ENCODE data around the gene C4BPA.

The C4BPA gene

DNA sequence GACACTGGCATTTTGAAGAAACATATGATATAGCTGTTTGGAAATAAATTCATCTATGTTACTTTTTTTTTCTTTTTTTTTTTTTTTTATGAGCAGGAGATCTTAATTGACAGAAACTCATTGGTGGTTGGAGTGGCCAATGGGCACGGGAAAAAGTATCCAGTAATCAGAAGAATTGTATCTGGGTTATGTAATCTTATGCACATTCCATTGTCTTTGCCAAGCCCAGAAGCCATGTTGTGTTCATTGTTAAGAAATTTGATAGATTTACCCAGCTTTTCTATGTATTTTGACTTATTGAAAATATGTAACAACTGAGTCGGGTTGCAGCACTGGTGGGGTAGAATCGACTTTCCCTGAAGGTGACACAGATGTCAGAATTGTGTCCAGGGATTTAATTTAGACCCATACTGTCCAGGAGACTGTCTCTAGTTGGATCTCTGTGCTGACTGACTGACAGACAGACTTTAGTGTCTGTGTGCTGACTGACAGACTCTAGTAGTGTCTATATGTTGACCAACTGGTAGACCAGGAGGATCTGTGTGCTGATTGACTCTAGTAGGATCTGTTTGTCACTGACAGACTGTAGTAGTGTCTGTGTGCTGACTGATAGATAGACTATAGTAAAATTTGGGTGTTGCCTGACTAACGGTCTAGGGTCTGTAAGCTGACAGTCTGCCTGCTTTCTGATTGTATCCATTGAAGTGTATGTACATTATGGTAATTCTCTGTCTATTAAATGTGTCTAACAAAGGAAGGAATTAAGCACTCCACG is 27.7 kb upstream of the C4BPA start:
- Histone ChIP-seq H3K27me3 (replicated peaks; ENCODE audit: control insufficient read depth, insufficient read depth, low read length, poor library complexity, severe bottlenecking) (no peaks in the 10 kb centered on the region), H3K4me3 (ENCODE audit: insufficient read depth, low read depth, low read length, poor library complexity, severe bottlenecking) (no peak overlapping the region), H3K9me3 (ENCODE audit: control insufficient read depth, low read length) (no peaks in the 10 kb centered on the region), H3K36me3 (ENCODE audit: control insufficient read depth, insufficient read depth, low read length) (no peaks in the 10 kb centered on the region), H3K4me1 (ENCODE audit: control insufficient read depth, insufficient read depth, low read length, poor library complexity, severe bottlenecking) (no peaks in the 10 kb centered on the region), H3K27ac (ENCODE audit: insufficient read depth, low read length, poor library complexity, severe bottlenecking) (no peak overlapping the region)
- DNase-seq = no peak

DNA sequence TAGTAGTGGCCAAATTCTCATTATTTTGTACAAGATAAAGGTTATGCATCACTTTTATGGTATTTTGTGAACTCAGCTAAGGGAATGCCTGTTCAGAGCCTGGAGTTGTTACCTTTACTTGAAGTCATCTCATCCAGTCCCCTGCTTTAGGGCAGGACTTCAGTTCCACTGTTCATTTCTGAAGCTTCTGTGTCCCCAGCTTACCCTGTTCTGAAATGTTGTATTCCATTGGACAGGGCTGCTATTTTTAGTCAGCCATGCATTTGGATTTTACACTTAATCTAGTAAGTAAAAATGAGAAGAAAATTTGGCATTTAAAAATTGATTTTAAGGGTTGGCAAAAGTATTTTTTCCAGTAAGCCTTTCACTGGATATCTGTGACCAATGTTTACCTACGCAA is 27.0 kb upstream of the C4BPA start:
- H3K9me3 ChIP-seq (ENCODE audit: control insufficient read depth, low read length) = no peaks in the 10 kb centered on the region
- H3K4me1 ChIP-seq (ENCODE audit: control insufficient read depth, insufficient read depth, low read length, poor library complexity, severe bottlenecking) = no peaks in the 10 kb centered on the region
- H3K27ac ChIP-seq (ENCODE audit: insufficient read depth, low read length, poor library complexity, severe bottlenecking) = no peak overlapping the region
- no peak overlapping the region for H3K4me3 ChIP-seq (ENCODE audit: insufficient read depth, low read depth, low read length, poor library complexity, severe bottlenecking)
- peaks cover under 1% of the 10 kb centered on the region for H3K27me3 ChIP-seq (replicated peaks; ENCODE audit: control insufficient read depth, insufficient read depth, low read length, poor library complexity, severe bottlenecking)
- H3K36me3 ChIP-seq (ENCODE audit: control insufficient read depth, insufficient read depth, low read length) = no peaks in the 10 kb centered on the region
- no peak for DNase-seq

DNA sequence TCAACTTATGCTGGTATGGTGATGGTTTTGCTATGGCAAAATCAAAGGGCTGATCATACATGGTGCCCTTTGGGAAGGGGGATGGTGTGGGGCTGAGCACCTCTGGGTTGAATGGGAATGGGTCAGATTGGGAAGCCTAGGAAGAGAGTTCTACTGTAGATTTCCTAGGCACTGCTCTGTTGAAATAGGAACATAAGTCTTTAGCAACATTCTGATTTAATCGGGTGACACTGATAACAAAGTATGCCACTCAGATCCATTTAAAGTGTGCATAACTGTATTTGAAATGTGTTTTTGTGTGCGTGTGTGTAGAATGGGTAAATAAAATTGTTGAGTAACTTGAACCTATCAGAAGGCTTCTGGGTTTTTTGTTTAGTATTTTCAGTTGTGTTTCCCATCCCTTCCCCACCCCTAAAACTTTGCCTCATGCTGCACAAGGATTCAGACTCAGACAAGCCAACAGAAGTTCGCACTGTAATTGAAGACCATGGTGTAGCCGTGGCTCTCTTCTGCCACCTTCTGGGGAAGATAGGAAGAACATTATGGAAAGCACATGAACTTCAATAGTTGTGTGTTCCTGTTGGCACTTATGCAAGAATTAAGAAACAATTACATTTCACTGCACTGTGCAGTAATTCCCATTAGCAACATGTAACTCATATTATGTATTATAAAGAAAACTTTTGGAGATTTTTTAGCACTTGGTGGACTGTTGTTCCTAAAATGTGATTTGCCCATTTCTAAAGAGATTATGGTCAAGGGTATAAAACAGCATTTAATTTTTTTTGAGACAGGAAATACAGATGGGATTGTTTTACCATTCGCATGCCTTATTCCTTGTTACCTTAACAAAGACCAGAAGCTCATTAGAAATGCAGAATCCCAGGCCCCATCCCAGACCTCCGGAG is 26.3 kb upstream of the C4BPA start:
- no peaks in the 10 kb centered on the region for H3K36me3 ChIP-seq (ENCODE audit: control insufficient read depth, insufficient read depth, low read length)
- H3K27ac ChIP-seq (ENCODE audit: insufficient read depth, low read length, poor library complexity, severe bottlenecking) = no peak overlapping the region
- peaks cover 3% of the 10 kb centered on the region for H3K27me3 ChIP-seq (replicated peaks; ENCODE audit: control insufficient read depth, insufficient read depth, low read length, poor library complexity, severe bottlenecking)
- DNase-seq = peak; percentile 18 to 49 (median 29)
- H3K4me1 ChIP-seq (ENCODE audit: control insufficient read depth, insufficient read depth, low read length, poor library complexity, severe bottlenecking) = no peaks in the 10 kb centered on the region
- no peaks in the 10 kb centered on the region for H3K9me3 ChIP-seq (ENCODE audit: control insufficient read depth, low read length)
- H3K4me3 ChIP-seq (ENCODE audit: insufficient read depth, low read depth, low read length, poor library complexity, severe bottlenecking) = no peak overlapping the region

DNA sequence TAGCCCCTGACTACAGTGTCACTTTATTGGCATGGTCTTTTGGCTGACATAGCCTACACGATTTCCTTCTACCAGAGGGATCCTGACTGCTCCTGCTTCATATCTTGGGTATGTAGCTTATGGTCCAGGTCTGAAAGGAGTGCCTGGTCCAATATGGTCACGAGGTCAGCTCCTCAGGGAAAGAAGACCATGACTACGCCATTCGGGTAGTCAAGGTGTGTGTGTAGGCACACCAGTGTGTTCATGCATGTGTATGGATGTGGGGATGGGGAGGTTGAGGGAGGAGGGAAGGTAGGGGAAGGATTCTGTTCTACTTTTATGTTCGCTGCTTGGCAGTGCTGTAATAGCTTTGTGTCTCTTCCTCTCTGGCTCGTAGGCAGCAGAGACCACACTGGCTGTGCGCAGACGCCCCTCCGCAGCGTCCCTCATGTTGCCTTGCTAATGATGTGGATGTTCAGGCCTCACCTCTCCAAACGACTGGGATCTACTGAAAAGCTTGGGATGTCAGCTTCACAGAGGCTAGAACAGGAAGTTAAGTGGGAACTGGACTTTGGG is 25.4 kb upstream of the C4BPA start:
- no peak for DNase-seq
- Histone ChIP-seq H3K4me3 (ENCODE audit: insufficient read depth, low read depth, low read length, poor library complexity, severe bottlenecking) (no peak overlapping the region), H3K4me1 (ENCODE audit: control insufficient read depth, insufficient read depth, low read length, poor library complexity, severe bottlenecking) (no peaks in the 10 kb centered on the region), H3K36me3 (ENCODE audit: control insufficient read depth, insufficient read depth, low read length) (no peaks in the 10 kb centered on the region), H3K9me3 (ENCODE audit: control insufficient read depth, low read length) (no peaks in the 10 kb centered on the region), H3K27ac (ENCODE audit: insufficient read depth, low read length, poor library complexity, severe bottlenecking) (no peak overlapping the region), H3K27me3 (replicated peaks; ENCODE audit: control insufficient read depth, insufficient read depth, low read length, poor library complexity, severe bottlenecking) (peaks cover 3% of the 10 kb centered on the region)

DNA sequence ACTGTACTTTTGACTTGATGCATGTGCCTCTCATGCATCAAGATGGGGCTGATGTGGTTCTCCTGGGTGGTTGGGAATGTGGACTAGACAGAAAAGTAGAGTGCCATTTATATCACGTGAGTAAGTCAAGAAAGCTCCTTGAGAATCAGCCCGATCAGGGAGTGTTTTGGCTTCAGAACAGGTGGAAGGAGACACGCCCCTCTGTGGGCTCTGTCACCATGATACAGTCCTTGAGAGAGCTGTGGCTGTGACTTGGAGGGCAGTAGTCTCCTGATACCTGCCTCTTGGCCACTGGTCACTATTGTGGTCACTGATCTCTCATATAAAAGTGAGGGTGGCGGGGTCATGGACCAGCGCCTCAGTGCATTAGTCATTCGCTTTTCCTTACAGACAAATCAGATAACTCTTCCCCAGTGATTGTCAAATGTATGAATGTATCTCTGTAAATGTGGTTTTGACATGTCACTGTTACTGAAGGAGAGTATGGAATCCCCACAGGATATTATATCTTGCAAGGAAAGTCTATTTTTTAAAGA is 24.3 kb upstream of the C4BPA start:
- H3K4me3 ChIP-seq (ENCODE audit: insufficient read depth, low read depth, low read length, poor library complexity, severe bottlenecking) = no peak overlapping the region
- H3K27me3 ChIP-seq (replicated peaks; ENCODE audit: control insufficient read depth, insufficient read depth, low read length, poor library complexity, severe bottlenecking) = peaks cover 3% of the 10 kb centered on the region
- no peaks in the 10 kb centered on the region for H3K36me3 ChIP-seq (ENCODE audit: control insufficient read depth, insufficient read depth, low read length)
- no peaks in the 10 kb centered on the region for H3K9me3 ChIP-seq (ENCODE audit: control insufficient read depth, low read length)
- H3K27ac ChIP-seq (ENCODE audit: insufficient read depth, low read length, poor library complexity, severe bottlenecking) = no peak overlapping the region
- no peaks in the 10 kb centered on the region for H3K4me1 ChIP-seq (ENCODE audit: control insufficient read depth, insufficient read depth, low read length, poor library complexity, severe bottlenecking)
- DNase-seq = no peak

DNA sequence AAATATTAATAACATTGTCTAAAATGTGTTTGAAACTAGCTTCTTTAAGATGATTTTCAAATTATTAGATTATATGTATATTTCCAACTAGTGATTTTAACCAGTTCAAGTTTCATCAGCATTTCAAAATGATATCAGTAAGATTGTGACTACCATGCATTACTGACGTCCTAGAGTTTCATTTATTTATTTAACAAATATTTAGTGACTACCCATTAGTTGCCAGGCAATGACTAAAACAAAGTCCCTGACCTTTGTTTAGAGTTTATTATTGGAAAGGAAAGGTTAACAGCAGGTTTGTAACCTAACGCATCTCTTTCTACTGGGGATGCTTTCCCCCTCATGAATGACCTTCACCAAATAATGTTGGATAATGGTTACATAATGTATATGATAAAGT is 22.9 kb upstream of the C4BPA start:
- H3K36me3 ChIP-seq (ENCODE audit: control insufficient read depth, insufficient read depth, low read length) = no peaks in the 10 kb centered on the region
- DNase-seq = no peak
- no peaks in the 10 kb centered on the region for H3K4me1 ChIP-seq (ENCODE audit: control insufficient read depth, insufficient read depth, low read length, poor library complexity, severe bottlenecking)
- H3K4me3 ChIP-seq (ENCODE audit: insufficient read depth, low read depth, low read length, poor library complexity, severe bottlenecking) = no peak overlapping the region
- H3K27me3 ChIP-seq (replicated peaks; ENCODE audit: control insufficient read depth, insufficient read depth, low read length, poor library complexity, severe bottlenecking) = peaks cover 3% of the 10 kb centered on the region
- no peaks in the 10 kb centered on the region for H3K9me3 ChIP-seq (ENCODE audit: control insufficient read depth, low read length)
- no peak overlapping the region for H3K27ac ChIP-seq (ENCODE audit: insufficient read depth, low read length, poor library complexity, severe bottlenecking)

DNA sequence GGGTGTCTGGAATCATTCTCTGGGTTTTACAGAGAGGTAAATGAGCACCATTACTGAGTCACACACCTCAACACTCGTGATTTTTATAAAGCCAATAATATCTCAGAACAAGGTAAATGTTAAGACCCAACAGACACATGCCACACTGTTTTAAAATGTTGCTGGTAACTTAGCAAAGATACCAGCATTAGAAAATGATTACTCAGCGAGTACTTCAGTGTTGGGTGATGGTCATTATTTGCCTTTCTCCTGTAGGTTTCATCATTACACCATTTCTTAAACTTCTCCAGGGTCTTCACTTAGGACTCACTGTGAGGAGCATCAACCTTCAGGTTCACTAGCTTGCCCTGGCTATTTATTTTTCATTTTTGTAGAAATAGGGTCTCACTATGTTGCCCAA is 22.2 kb upstream of the C4BPA start:
- H3K36me3 ChIP-seq (ENCODE audit: control insufficient read depth, insufficient read depth, low read length) = no peaks in the 10 kb centered on the region
- DNase-seq = no peak

DNA sequence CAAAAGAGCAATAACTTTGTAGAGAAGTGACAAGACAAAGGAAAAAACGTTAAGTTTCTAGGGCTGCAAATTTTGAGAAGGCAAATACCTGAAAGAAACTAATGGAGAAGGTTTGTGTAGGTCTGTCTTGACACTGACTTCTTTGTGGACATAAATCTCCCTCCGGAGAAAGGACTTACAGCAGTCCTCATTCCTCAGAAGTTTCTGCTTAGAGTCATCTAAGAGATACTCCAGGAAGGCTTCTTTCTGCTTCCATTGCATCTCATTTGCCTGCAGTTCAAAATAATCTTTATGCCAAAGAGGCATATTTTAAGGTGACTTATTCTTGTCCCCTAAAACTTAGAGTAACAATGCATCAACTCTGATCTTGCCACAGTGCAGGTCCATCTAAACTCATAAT is 19.8 kb upstream of the C4BPA start:
- Histone ChIP-seq H3K9me3 (ENCODE audit: control insufficient read depth, low read length) (no peaks in the 10 kb centered on the region), H3K4me3 (ENCODE audit: insufficient read depth, low read depth, low read length, poor library complexity, severe bottlenecking) (no peak overlapping the region), H3K27me3 (replicated peaks; ENCODE audit: control insufficient read depth, insufficient read depth, low read length, poor library complexity, severe bottlenecking) (peaks cover 3% of the 10 kb centered on the region), H3K36me3 (ENCODE audit: control insufficient read depth, insufficient read depth, low read length) (no peaks in the 10 kb centered on the region), H3K4me1 (ENCODE audit: control insufficient read depth, insufficient read depth, low read length, poor library complexity, severe bottlenecking) (no peaks in the 10 kb centered on the region), H3K27ac (ENCODE audit: insufficient read depth, low read length, poor library complexity, severe bottlenecking) (no peak overlapping the region)
- DNase-seq = no peak

More for the DNA sequence above, 22.2 kb upstream of the C4BPA start:
- no peak overlapping the region for H3K27ac ChIP-seq (ENCODE audit: insufficient read depth, low read length, poor library complexity, severe bottlenecking)
- no peaks in the 10 kb centered on the region for H3K4me1 ChIP-seq (ENCODE audit: control insufficient read depth, insufficient read depth, low read length, poor library complexity, severe bottlenecking)
- H3K9me3 ChIP-seq (ENCODE audit: control insufficient read depth, low read length) = no peaks in the 10 kb centered on the region
- H3K4me3 ChIP-seq (ENCODE audit: insufficient read depth, low read depth, low read length, poor library complexity, severe bottlenecking) = no peak overlapping the region
- peaks cover 3% of the 10 kb centered on the region for H3K27me3 ChIP-seq (replicated peaks; ENCODE audit: control insufficient read depth, insufficient read depth, low read length, poor library complexity, severe bottlenecking)

DNA sequence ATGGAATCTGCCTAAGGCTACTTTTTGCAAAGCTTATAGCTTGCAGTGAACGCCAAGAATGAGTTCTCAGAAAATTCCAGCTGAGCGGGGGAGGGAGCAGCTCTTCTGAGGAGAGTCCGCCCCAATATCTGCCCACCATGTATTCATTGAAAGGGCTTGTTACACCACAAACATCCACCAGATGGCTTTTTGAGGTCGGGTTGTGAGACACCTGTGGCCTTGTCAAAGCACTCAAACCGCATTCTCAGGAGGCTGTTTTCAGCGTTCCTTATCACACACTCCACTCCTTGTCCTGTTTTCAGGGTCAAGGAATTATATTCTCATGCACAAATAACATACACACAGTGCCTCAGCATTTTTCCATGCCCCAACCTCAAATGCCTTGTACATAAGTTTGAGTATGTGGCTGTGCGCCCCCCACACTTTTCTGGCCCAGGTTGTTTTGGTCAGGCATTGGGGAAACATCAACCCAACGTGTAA is 19.3 kb upstream of the C4BPA start:
- DNase-seq = peak; percentile 11 to 33 (median 18)
- H3K9me3 ChIP-seq (ENCODE audit: control insufficient read depth, low read length) = no peaks in the 10 kb centered on the region
- H3K4me3 ChIP-seq (ENCODE audit: insufficient read depth, low read depth, low read length, poor library complexity, severe bottlenecking) = no peak overlapping the region

More for the DNA sequence above, 19.3 kb upstream of the C4BPA start:
- H3K27me3 ChIP-seq (replicated peaks; ENCODE audit: control insufficient read depth, insufficient read depth, low read length, poor library complexity, severe bottlenecking) = peaks cover 3% of the 10 kb centered on the region
- no peaks in the 10 kb centered on the region for H3K36me3 ChIP-seq (ENCODE audit: control insufficient read depth, insufficient read depth, low read length)
- H3K4me1 ChIP-seq (ENCODE audit: control insufficient read depth, insufficient read depth, low read length, poor library complexity, severe bottlenecking) = no peaks in the 10 kb centered on the region
- H3K27ac ChIP-seq (ENCODE audit: insufficient read depth, low read length, poor library complexity, severe bottlenecking) = no peak overlapping the region

Data from effector memory CD4-positive, alpha-beta T cell (primary cell).